IMR-90 (cell line): ENCODE data around the gene KIF22. TPM values are rescaled to one million over a fixed set of nuclear protein-coding genes. Genes with fewer than 3 reads are reported as not detected.
A peak's percentile ranks its signal among the peaks of the same experiment; 100 is the strongest.

Experiments used
- ATAC-seq: fragments of 200-7000 bp; cut with Tn5 transposase; 2 replicates; pipeline ENCODE4 v1.9.1; 2020; ENCODE audit warnings: low read depth, mild to moderate bottlenecking, moderate library complexity
- BruUV-seq: library from RNA; stranded (reverse); fragments of 400-500 nt; replicated peaks from 2 replicates; lab custom pipeline; 2021; lab: Mats Ljungman, UMichigan
- CTCF ChIA-PET: fragments of 300-600 bp; formaldehyde crosslinking; extraction: SDS; loops from one replicate; lab custom pipeline; 2021; ENCODE audit warnings: antibody characterized with exemption; lab: Yijun Ruan, JAX
- POLR2A ChIA-PET: fragments of 300-600 bp; sonication (Branson Sonifier 250); formaldehyde crosslinking; loops from one replicate; lab custom pipeline; 2022; ENCODE audit warnings: antibody characterized with exemption; ENCODE audit not compliant: unreplicated experiment; lab: Charles Lee
- DNase-seq: peaks from one replicate; pipeline ENCODE4 v3.0.0; 2013
- H2AFZ ChIP-seq: replicated peaks from 2 replicates; pipeline ENCODE3; 2013; ENCODE audit warnings: low read length, mild to moderate bottlenecking; ENCODE audit not compliant: poor library complexity
- H2AK5ac ChIP-seq: 2 replicates; pipeline ENCODE4 v1.6.1; 2013; ENCODE audit warnings: low read depth, low read length, inconsistent platforms
- H2AK9ac ChIP-seq: replicated peaks from 2 replicates; pipeline ENCODE3; 2013; ENCODE audit warnings: mild to moderate bottlenecking, low read depth, low read length, moderate library complexity; ENCODE audit not compliant: poor library complexity
- H2BK120ac ChIP-seq: 2 replicates; pipeline ENCODE4 v1.6.1; 2013; ENCODE audit warnings: low read depth, low read length, inconsistent platforms
- H2BK15ac ChIP-seq: 3 replicates; pipeline ENCODE4 v1.6.1; 2013; ENCODE audit warnings: low read depth, low read length, inconsistent platforms
- H2BK20ac ChIP-seq: 2 replicates; pipeline ENCODE4 v1.6.1; 2013; ENCODE audit warnings: low read depth, mild to moderate bottlenecking, inconsistent platforms, low read length, moderate library complexity
- H2BK5ac ChIP-seq: 2 replicates; pipeline ENCODE4 v1.6.1; 2013; ENCODE audit warnings: mild to moderate bottlenecking, low read depth, low read length, inconsistent platforms; ENCODE audit not compliant: poor library complexity, severe bottlenecking
- H3K14ac ChIP-seq: replicated peaks from 2 replicates; pipeline ENCODE4 v1.6.1; 2013; ENCODE audit warnings: low read depth, low read length, inconsistent platforms
- H3K18ac ChIP-seq: 2 replicates; pipeline ENCODE4 v1.6.1; 2013; ENCODE audit warnings: low read depth, low read length, control low read depth
- H3K23ac ChIP-seq: 2 replicates; pipeline ENCODE4 v1.6.1; 2013; ENCODE audit warnings: low read depth, low read length, inconsistent platforms
- H3K27ac ChIP-seq: 2 replicates; pipeline ENCODE4 v1.5.1; 2013; ENCODE audit warnings: mild to moderate bottlenecking, control low read depth, low read length; ENCODE audit not compliant: insufficient read depth
- H3K27me3 ChIP-seq: 2 replicates; pipeline ENCODE4 v1.6.1; 2013; ENCODE audit warnings: low read length; ENCODE audit not compliant: control insufficient read depth, insufficient read depth
- H3K36me3 ChIP-seq: 2 replicates; pipeline ENCODE4 v1.6.1; 2013; ENCODE audit warnings: low read length, mixed read lengths; ENCODE audit not compliant: control insufficient read depth, insufficient read depth
- H3K4ac ChIP-seq: 2 replicates; pipeline ENCODE4 v1.6.1; 2013; ENCODE audit warnings: low read depth, low read length, inconsistent platforms
- H3K4me1 ChIP-seq: 2 replicates; pipeline ENCODE4 v1.6.1; 2013; ENCODE audit warnings: low read length, mixed read lengths; ENCODE audit not compliant: control insufficient read depth, insufficient read depth
- H3K4me2 ChIP-seq: 2 replicates; pipeline ENCODE4 v1.6.1; 2013; ENCODE audit warnings: low read depth, mild to moderate bottlenecking, control low read depth, low read length, moderate library complexity
- H3K4me3 ChIP-seq: 2 replicates; pipeline ENCODE4 v1.5.1; 2013; ENCODE audit warnings: low read depth, mild to moderate bottlenecking, control low read depth, low read length, moderate library complexity; ENCODE audit not compliant: insufficient read depth
- H3K56ac ChIP-seq: 2 replicates; pipeline ENCODE4 v1.6.1; 2013; ENCODE audit warnings: low read length, inconsistent platforms; ENCODE audit not compliant: insufficient read depth; ENCODE audit errors: extremely low read depth
- H3K79me1 ChIP-seq, 2 experiments: 2 replicates each; pipeline ENCODE4 v1.6.1; 2013; ENCODE audit warnings: low read length in 2 of 2, inconsistent platforms in 1 of 2, low read depth in 1 of 2
- H3K9ac ChIP-seq: 2 replicates; pipeline ENCODE4 v1.6.1; 2013; ENCODE audit warnings: low read depth, low read length, control low read depth
- H3K9me1 ChIP-seq: 2 replicates; pipeline ENCODE4 v1.6.1; 2013; ENCODE audit warnings: low read length, inconsistent platforms; ENCODE audit not compliant: insufficient read depth
- H3K9me3 ChIP-seq: 2 replicates; pipeline ENCODE4 v1.6.1; 2013; ENCODE audit warnings: low read length; ENCODE audit not compliant: control insufficient read depth, insufficient read depth
- H4K20me1 ChIP-seq: 2 replicates; pipeline ENCODE4 v1.6.1; 2013; ENCODE audit warnings: low read length, inconsistent platforms; ENCODE audit not compliant: insufficient read depth
- H4K5ac ChIP-seq: 2 replicates; pipeline ENCODE4 v1.6.1; 2013; ENCODE audit warnings: mild to moderate bottlenecking, low read depth, low read length, control low read depth
- H4K8ac ChIP-seq, 2 experiments: 2 replicates each; pipeline ENCODE4 v1.6.1; 2013; ENCODE audit warnings: low read depth in 2 of 2, low read length in 2 of 2, control low read depth in 1 of 2, inconsistent platforms in 1 of 2
- H4K91ac ChIP-seq: 2 replicates; pipeline ENCODE4 v1.6.1; 2013; ENCODE audit warnings: low read depth, low read length, inconsistent platforms; ENCODE audit not compliant: insufficient read depth
- BHLHE40 ChIP-seq: fragments of 150-350 bp; IDR thresholded peaks from 2 replicates; pipeline ENCODE4 v1.6.1; 2016; ENCODE audit warnings: mild to moderate bottlenecking, low read depth, low read length
- CEBPB ChIP-seq: IDR thresholded peaks from 2 replicates; pipeline ENCODE4 v1.6.1; 2012; ENCODE audit warnings: low read depth, low read length, improper control_type of control experiment
- CHD1 ChIP-seq: IDR thresholded peaks from 2 replicates; pipeline ENCODE4 v1.6.1; 2012; ENCODE audit warnings: low read depth, low read length, improper control_type of control experiment
- CTCF ChIP-seq: conservative IDR thresholded peaks from 2 replicates; pipeline ENCODE4 v1.5.1; 2012; ENCODE audit warnings: mild to moderate bottlenecking, low read depth, low read length, improper control_type of control experiment
- FOS ChIP-seq: fragments of 150-350 bp; IDR thresholded peaks from 2 replicates; pipeline ENCODE4 v1.6.1; 2016; ENCODE audit warnings: low read depth, low read length
- MAFK ChIP-seq: IDR thresholded peaks from 2 replicates; pipeline ENCODE4 v1.6.1; 2012; ENCODE audit warnings: low read depth, low read length, improper control_type of control experiment
- MAZ ChIP-seq: IDR thresholded peaks from 2 replicates; pipeline ENCODE4 v1.6.1; 2012; ENCODE audit warnings: low read depth, mild to moderate bottlenecking, low read length, improper control_type of control experiment, moderate library complexity, borderline replicate concordance
- MXI1 ChIP-seq: IDR thresholded peaks from 2 replicates; pipeline ENCODE4 v1.6.1; 2012; ENCODE audit warnings: low read depth, mild to moderate bottlenecking, low read length, moderate library complexity, borderline replicate concordance
- NFE2L2 ChIP-seq: fragments of 150-350 bp; IDR thresholded peaks from 2 replicates; pipeline ENCODE4 v1.6.1; 2016; ENCODE audit warnings: low read depth, mild to moderate bottlenecking, low read length
- POLR2A ChIP-seq: IDR thresholded peaks from 2 replicates; pipeline ENCODE4 v1.6.1; 2012; ENCODE audit warnings: mild to moderate bottlenecking, low read depth, low read length
- RAD21 ChIP-seq: IDR thresholded peaks from 2 replicates; pipeline ENCODE4 v1.6.1; 2012; ENCODE audit warnings: low read length, improper control_type of control experiment
- RCOR1 ChIP-seq: IDR thresholded peaks from 2 replicates; pipeline ENCODE4 v1.6.1; 2012; ENCODE audit warnings: mild to moderate bottlenecking, low read length, improper control_type of control experiment; ENCODE audit not compliant: insufficient replicate concordance
- RFX5 ChIP-seq: IDR thresholded peaks from 2 replicates; pipeline ENCODE4 v1.8.0; 2012; ENCODE audit warnings: low read depth, mild to moderate bottlenecking, low read length, moderate library complexity
- SMC3 ChIP-seq: fragments of 150-350 bp; IDR thresholded peaks from 2 replicates; pipeline ENCODE4 v1.6.1; 2016; ENCODE audit warnings: low read depth, mild to moderate bottlenecking, antibody characterized with exemption, low read length, moderate library complexity
- WGBS, 2 experiments: methylation state at CpG; one replicate each; pipeline versions ENCODE4 v1.1.5 to v1.1.7; 2013; ENCODE audit warnings: missing lambda C conversion rate in 2 of 2; ENCODE audit not compliant: insufficient read length in 1 of 2; ENCODE audit errors: extremely low coverage in 2 of 2; 5-methylcytosine and 5-hydroxymethylcytosine counted together
- dilution Hi-C: fragments of 300-500 bp; cut with HindIII; formaldehyde crosslinking; loops from one replicate; pipeline ENCODE4 v1.14.3; 2018; ENCODE audit warnings: low sequenced_read_pairs; ENCODE audit not compliant: unreplicated experiment
- in situ Hi-C: fragments of 300-500 bp; cut with MboI; formaldehyde crosslinking; loops from 3 replicates; pipeline ENCODE4 v1.14.3; 2019; ENCODE audit warnings: low sequenced_read_pairs, inconsistent platforms, mixed read lengths
- intact Hi-C: fragments of 100-400 bp; cut with micrococcal nuclease; formaldehyde crosslinking; loops from 2 replicates; pipeline ENCODE4 v1.10.0; 2022
- polyA plus RNA-seq, 3 experiments: library from polyadenylated mRNA; depleted of rRNA; stranded (reverse); fragments of >200 nt; gene quantifications; 2 replicates each; pipeline ENCODE4 v1.2.3, GENCODE V29; 2012; ENCODE audit warnings: low replicate concordance in 1 of 3
- total RNA-seq: library from RNA; depleted of rRNA; stranded (reverse); fragments of >200 nt; gene quantifications from 2 replicates; pipeline ENCODE4 v1.2.3, GENCODE V29; 2012
- TF ChIP-seq, protein P1 (sequence below): fragments of 150-350 bp; IDR thresholded peaks from 2 replicates; pipeline ENCODE4 v1.6.1; 2017; ENCODE audit warnings: mild to moderate bottlenecking, antibody characterized with exemption, low read length, low read depth

The KIF22 gene
- total and polyA plus RNA-seq, 2 of the 4 experiments (the other 2 are of a cell fraction): 43.0 to 65.1 TPM

- peak overlapping the region; percentile 95 for H3K23ac ChIP-seq
- peaks cover 32 to 80% of the 10 kb centered on the region in 2 experiments for H3K79me1 ChIP-seq
- ATAC-seq (no peak), DNase-seq (no peak)
- dilution Hi-C loops (no loop called here), intact Hi-C loops (no loop called here), in situ Hi-C loops (no loop called here)
- H3K27me3 ChIP-seq: no peaks in the 10 kb centered on the region
- POLR2A ChIA-PET: interaction anchor here (0.6 to 0.7 kb wide), 2 partner anchors 193 to 1003 kb away, joined by 6 to 10 read pairs; partner anchors contain the start of gene ATXN2L
- WGBS, 2 experiments: 100% methylated on average over 1 of the region's 8 CpGs; no CpG with 5 or more reads in 1 of the 2 experiments
- H4K5ac ChIP-seq: peak overlapping the region; percentile 66
- H2BK20ac ChIP-seq: peak overlapping the region; percentile 99
- H2BK120ac ChIP-seq: peak overlapping the region; percentile 98
- peaks cover 33% of the 10 kb centered on the region for H3K9me1 ChIP-seq
- peaks cover 35% of the 10 kb centered on the region for H4K20me1 ChIP-seq
- no peak overlapping the region for H3K4me3 ChIP-seq
- H2BK5ac ChIP-seq: peak overlapping the region; percentile 98
- H2BK15ac ChIP-seq: peak overlapping the region; percentile 80; the same call in 2 of the 3 replicates
- peak overlapping the region; percentile 97 for H4K91ac ChIP-seq
- H3K4me2 ChIP-seq: no peak overlapping the region; the same call in 1 of the 2 replicates
- no peak overlapping the region for H2AFZ ChIP-seq
- H3K18ac ChIP-seq: peak overlapping the region; percentile 65
- H3K9ac ChIP-seq: peak overlapping the region; percentile 25
- peak overlapping the region; percentile 90 for H2AK9ac ChIP-seq
- peak overlapping the region; percentile 73 for H3K56ac ChIP-seq
- peak overlapping the region; percentile 42 to 92 for H4K8ac ChIP-seq
- no peaks in the 10 kb centered on the region for H3K9me3 ChIP-seq
- peak overlapping the region; percentile 100 for H3K4ac ChIP-seq
- CTCF ChIA-PET: interaction anchor here (3.1 kb wide), 1 partner anchor 22 kb away, joined by 10 read pairs; no protein-coding TSS in a partner anchor
- peaks cover 8% of the 10 kb centered on the region; the same call in 1 of the 2 replicates for H3K36me3 ChIP-seq
- no peak for TF ChIP-seq NFE2L2
- no peak for TF ChIP-seq RFX5
- no peak for TF ChIP-seq SMC3
- TF ChIP-seq CTCF: no peak
- no peak for TF ChIP-seq FOS
- TF ChIP-seq MAZ: no peak
- no peak for TF ChIP-seq MXI1
- TF ChIP-seq RAD21: no peak
- no peak for TF ChIP-seq CEBPB
- TF ChIP-seq RCOR1: no peak
- TF ChIP-seq CHD1: no peak
- no peak for TF ChIP-seq MAFK
- TF ChIP-seq, protein P1, sequence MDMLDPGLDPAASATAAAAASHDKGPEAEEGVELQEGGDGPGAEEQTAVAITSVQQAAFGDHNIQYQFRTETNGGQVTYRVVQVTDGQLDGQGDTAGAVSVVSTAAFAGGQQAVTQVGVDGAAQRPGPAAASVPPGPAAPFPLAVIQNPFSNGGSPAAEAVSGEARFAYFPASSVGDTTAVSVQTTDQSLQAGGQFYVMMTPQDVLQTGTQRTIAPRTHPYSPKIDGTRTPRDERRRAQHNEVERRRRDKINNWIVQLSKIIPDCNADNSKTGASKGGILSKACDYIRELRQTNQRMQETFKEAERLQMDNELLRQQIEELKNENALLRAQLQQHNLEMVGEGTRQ: no peak
- TF ChIP-seq POLR2A: no peak
- no peak for TF ChIP-seq BHLHE40
- peak overlapping the region; percentile 95 for H3K27ac ChIP-seq
- BruUV-seq: no TSS peak
- H3K14ac ChIP-seq: peak overlapping the region; percentile 88
- peaks cover 35% of the 10 kb centered on the region for H3K4me1 ChIP-seq
- peak overlapping the region; percentile 99 for H2AK5ac ChIP-seq
These were observed 35.8 kb downstream of the KIF22 start for GRCh38 chr16:29826342-29826695.
